Neural crest cell (in vitro differentiated cells): Measurements from ENCODE around the gene WIPF2. TPM values are rescaled to one million over a fixed set of nuclear protein-coding genes. Genes with fewer than 3 reads are reported as not detected.

Source experiments
- DNase-seq: peaks from one replicate; pipeline ENCODE4 v3.0.0; 2021; ENCODE audit warnings: low read depth, mixed read lengths, low spot score
- H3K27ac Mint-ChIP-seq: one replicate; pipeline ENCODE4 v1.8.0; 2021; ENCODE audit warnings: mild to moderate bottlenecking, mixed read lengths; ENCODE audit not compliant: unreplicated experiment
- H3K27me3 Mint-ChIP-seq: 2 replicates; pipeline ENCODE4 v1.8.0; 2021; ENCODE audit warnings: low read depth, mild to moderate bottlenecking, mixed read lengths
- H3K36me3 Mint-ChIP-seq: 2 replicates; pipeline ENCODE4 v1.8.0; 2021; ENCODE audit warnings: low read depth, mild to moderate bottlenecking, mixed read lengths
- H3K4me1 Mint-ChIP-seq: 2 replicates; pipeline ENCODE4 v1.8.0; 2021; ENCODE audit warnings: mixed read lengths
- H3K4me3 Mint-ChIP-seq: one replicate; pipeline ENCODE4 v1.8.0; 2021; ENCODE audit warnings: mild to moderate bottlenecking, mixed read lengths
- H3K9me3 Mint-ChIP-seq: 2 replicates; pipeline ENCODE4 v1.8.0; 2021; ENCODE audit warnings: mixed read lengths
- CTCF ChIP-seq: fragments of 200-600 bp; sonication (generic); conservative IDR thresholded peaks from 2 replicates; pipeline ENCODE4 v1.5.0; 2021; ENCODE audit warnings: antibody characterized with exemption, mild to moderate bottlenecking
- total RNA-seq: library from RNA; stranded (reverse); gene quantifications from 2 replicates; pipeline ENCODE4 v1.2.1, GENCODE V29; 2021

WIPF2 gene
- total RNA-seq, 1 donor from 2014 or later: 28.7 TPM

GRCh38 chr17:40326832-40327199, 107.7 kb downstream of the WIPF2 start:
- Mint-ChIP-seq H3K36me3 (no peaks in the 10 kb centered on the region), H3K9me3 (no peaks in the 10 kb centered on the region), H3K27me3 (no peaks in the 10 kb centered on the region), H3K27ac (no peak overlapping the region), H3K4me1 (peaks cover 29% of the 10 kb centered on the region), H3K4me3 (no peak overlapping the region)
- TF ChIP-seq CTCF: no peak
- no peak for DNase-seq

- H3K36me3 Mint-ChIP-seq: no peaks in the 10 kb centered on the region
- DNase-seq: no peak
- H3K4me3 Mint-ChIP-seq: no peak overlapping the region
- H3K27me3 Mint-ChIP-seq: no peaks in the 10 kb centered on the region
- H3K27ac Mint-ChIP-seq: peak overlapping the region; percentile 89
- H3K9me3 Mint-ChIP-seq: no peaks in the 10 kb centered on the region
- H3K4me1 Mint-ChIP-seq: peaks cover 28% of the 10 kb centered on the region
- no peak for TF ChIP-seq CTCF
Observed at GRCh38 chr17:40327244-40327729, 108.2 kb downstream of the WIPF2 start.

GRCh38 chr17:40327735-40328385, 108.8 kb downstream of the WIPF2 start:
- H3K27me3 Mint-ChIP-seq: no peaks in the 10 kb centered on the region
- TF ChIP-seq CTCF: no peak
- H3K36me3 Mint-ChIP-seq: no peaks in the 10 kb centered on the region
- no peak overlapping the region for H3K4me3 Mint-ChIP-seq
- peaks cover 27% of the 10 kb centered on the region for H3K4me1 Mint-ChIP-seq
- no peak overlapping the region for H3K27ac Mint-ChIP-seq
- no peak for DNase-seq
- H3K9me3 Mint-ChIP-seq: no peaks in the 10 kb centered on the region

- peaks cover 22% of the 10 kb centered on the region for H3K4me1 Mint-ChIP-seq
- no peak for DNase-seq
- no peaks in the 10 kb centered on the region for H3K36me3 Mint-ChIP-seq
- TF ChIP-seq CTCF: no peak
- H3K4me3 Mint-ChIP-seq: no peak overlapping the region
- no peaks in the 10 kb centered on the region for H3K9me3 Mint-ChIP-seq
- no peak overlapping the region for H3K27ac Mint-ChIP-seq
- H3K27me3 Mint-ChIP-seq: no peaks in the 10 kb centered on the region
Observed at GRCh38 chr17:40328386-40328766, 109.3 kb downstream of the WIPF2 start.

GRCh38 chr17:40329839-40330794, 111.0 kb downstream of the WIPF2 start:
- TF ChIP-seq CTCF: no peak
- peak overlapping the region; percentile 36 for H3K27ac Mint-ChIP-seq
- H3K4me1 Mint-ChIP-seq: peaks cover 30% of the 10 kb centered on the region
- DNase-seq: no peak
- H3K4me3 Mint-ChIP-seq: no peak overlapping the region
- no peaks in the 10 kb centered on the region for H3K27me3 Mint-ChIP-seq
- H3K36me3 Mint-ChIP-seq: no peaks in the 10 kb centered on the region
- no peaks in the 10 kb centered on the region for H3K9me3 Mint-ChIP-seq
